BLaER1 (cell line): ENCODE measurements around the gene CCL13.

Source experiments
- H3K27ac ChIP-seq: shearing (Covaris generic); formaldehyde crosslinking; 2 replicates; pipeline ENCODE4 v1.8.1; 2022
- H3K27me3 ChIP-seq: shearing (Covaris generic); formaldehyde crosslinking; 2 replicates; pipeline ENCODE4 v1.8.1; 2022
- H3K36me3 ChIP-seq: shearing (Covaris generic); formaldehyde crosslinking; 2 replicates; pipeline ENCODE4 v1.8.1; 2022
- H3K4me1 ChIP-seq: shearing (Covaris generic); formaldehyde crosslinking; 2 replicates; pipeline ENCODE4 v1.8.1; 2022
- H3K4me2 ChIP-seq: shearing (Covaris generic); formaldehyde crosslinking; 2 replicates; pipeline ENCODE4 v1.8.1; 2022
- H3K4me3 ChIP-seq: shearing (Covaris generic); formaldehyde crosslinking; 2 replicates; pipeline ENCODE4 v1.8.1; 2022
- H3K9ac ChIP-seq: shearing (Covaris generic); formaldehyde crosslinking; 2 replicates; pipeline ENCODE4 v1.8.1; 2022
- H3K9me3 ChIP-seq: shearing (Covaris generic); formaldehyde crosslinking; 2 replicates; pipeline ENCODE4 v1.8.1; 2022
- H4K20me1 ChIP-seq: shearing (Covaris generic); formaldehyde crosslinking; 2 replicates; pipeline ENCODE4 v1.8.1; 2022
- Cebpa-rat ChIP-seq: shearing (Covaris generic); IDR thresholded peaks from 2 replicates; pipeline ENCODE4 v1.8.1; 2022

CCL13 gene

GRCh38 chr17:34379868-34380267 is 23.6 kb downstream of the CCL13 start:
- peaks cover 73% of the 10 kb centered on the region for H3K4me1 ChIP-seq
- H3K9me3 ChIP-seq: no peaks in the 10 kb centered on the region
- H4K20me1 ChIP-seq: no peaks in the 10 kb centered on the region
- peak overlapping the region; percentile 62 for H3K4me2 ChIP-seq
- H3K27ac ChIP-seq: no peak overlapping the region
- TF ChIP-seq Cebpa-rat: no peak
- H3K4me3 ChIP-seq: no peak overlapping the region
- H3K9ac ChIP-seq: no peak overlapping the region
- H3K36me3 ChIP-seq: no peaks in the 10 kb centered on the region
- H3K27me3 ChIP-seq: no peaks in the 10 kb centered on the region

GRCh38 chr17:34382621-34383124 is 26.4 kb downstream of the CCL13 start:
- H3K27ac ChIP-seq: peak overlapping the region; percentile 72
- no peak for TF ChIP-seq Cebpa-rat
- no peaks in the 10 kb centered on the region for H4K20me1 ChIP-seq
- no peaks in the 10 kb centered on the region for H3K36me3 ChIP-seq
- H3K4me3 ChIP-seq: no peak overlapping the region
- H3K27me3 ChIP-seq: no peaks in the 10 kb centered on the region
- peak overlapping the region; percentile 36; the same call in 1 of the 2 replicates for H3K9ac ChIP-seq
- peaks cover 93% of the 10 kb centered on the region for H3K4me1 ChIP-seq
- H3K4me2 ChIP-seq: peak overlapping the region; percentile 64
- H3K9me3 ChIP-seq: no peaks in the 10 kb centered on the region

GRCh38 chr17:34383216-34383615 is 26.9 kb downstream of the CCL13 start:
- no peak overlapping the region; the same call in 1 of the 2 replicates for H3K9ac ChIP-seq
- H3K4me1 ChIP-seq: peaks cover 93% of the 10 kb centered on the region
- peak overlapping the region; percentile 64 for H3K4me2 ChIP-seq
- no peaks in the 10 kb centered on the region for H3K36me3 ChIP-seq
- H3K27ac ChIP-seq: peak overlapping the region; percentile 70
- H4K20me1 ChIP-seq: no peaks in the 10 kb centered on the region
- H3K27me3 ChIP-seq: no peaks in the 10 kb centered on the region
- no peak overlapping the region for H3K4me3 ChIP-seq
- no peak for TF ChIP-seq Cebpa-rat
- no peaks in the 10 kb centered on the region for H3K9me3 ChIP-seq

- no peak overlapping the region for H3K4me2 ChIP-seq
- H3K4me3 ChIP-seq: no peak overlapping the region
- H3K9me3 ChIP-seq: no peaks in the 10 kb centered on the region
- no peaks in the 10 kb centered on the region for H4K20me1 ChIP-seq
- H3K27me3 ChIP-seq: no peaks in the 10 kb centered on the region
- no peak overlapping the region for H3K9ac ChIP-seq
- H3K36me3 ChIP-seq: no peaks in the 10 kb centered on the region
- no peak for TF ChIP-seq Cebpa-rat
- peaks cover 93% of the 10 kb centered on the region for H3K4me1 ChIP-seq
- no peak overlapping the region for H3K27ac ChIP-seq
Measured at GRCh38 chr17:34384271-34384670, 28.0 kb downstream of the CCL13 start.

GRCh38 chr17:34384822-34385605 is 28.7 kb downstream of the CCL13 start:
- no peak overlapping the region for H3K4me3 ChIP-seq
- H4K20me1 ChIP-seq: no peaks in the 10 kb centered on the region
- no peak for TF ChIP-seq Cebpa-rat
- no peaks in the 10 kb centered on the region for H3K36me3 ChIP-seq
- H3K27ac ChIP-seq: no peak overlapping the region
- H3K27me3 ChIP-seq: no peaks in the 10 kb centered on the region
- H3K4me2 ChIP-seq: 0 out of 2 replicates have a peak overlapping the region, but pooled peaks have one; percentile 7
- peaks cover 93% of the 10 kb centered on the region for H3K4me1 ChIP-seq
- H3K9me3 ChIP-seq: no peaks in the 10 kb centered on the region
- H3K9ac ChIP-seq: no peak overlapping the region

- H3K4me1 ChIP-seq: peaks cover 93% of the 10 kb centered on the region
- H3K4me2 ChIP-seq: peak overlapping the region; percentile 83; the same call in 1 of the 2 replicates
- H3K4me3 ChIP-seq: no peak overlapping the region
- H4K20me1 ChIP-seq: no peaks in the 10 kb centered on the region
- no peaks in the 10 kb centered on the region for H3K27me3 ChIP-seq
- H3K9ac ChIP-seq: no peak overlapping the region
- H3K9me3 ChIP-seq: no peaks in the 10 kb centered on the region
- peak overlapping the region; percentile 66; the same call in 1 of the 2 replicates for H3K27ac ChIP-seq
- no peaks in the 10 kb centered on the region for H3K36me3 ChIP-seq
- no peak for TF ChIP-seq Cebpa-rat
Measured at GRCh38 chr17:34386343-34386696, 30.0 kb downstream of the CCL13 start.

- Histone ChIP-seq H3K4me3 (no peak overlapping the region), H3K4me1 (peaks cover 93% of the 10 kb centered on the region), H3K36me3 (no peaks in the 10 kb centered on the region), H3K27ac (peak overlapping the region; percentile 66), H3K9me3 (no peaks in the 10 kb centered on the region), H4K20me1 (no peaks in the 10 kb centered on the region), H3K27me3 (no peaks in the 10 kb centered on the region), H3K9ac (peak overlapping the region; percentile 17; the same call in 1 of the 2 replicates), H3K4me2 (peak overlapping the region; percentile 83)
- no peak for TF ChIP-seq Cebpa-rat
Measured at GRCh38 chr17:34386697-34387550, 30.6 kb downstream of the CCL13 start.

- Histone ChIP-seq H3K27ac (peak overlapping the region; percentile 66), H3K9me3 (no peaks in the 10 kb centered on the region), H3K27me3 (no peaks in the 10 kb centered on the region), H3K4me3 (no peak overlapping the region), H3K9ac (peak overlapping the region; percentile 17; the same call in 1 of the 2 replicates), H3K4me2 (peak overlapping the region; percentile 83), H3K36me3 (no peaks in the 10 kb centered on the region), H3K4me1 (peaks cover 93% of the 10 kb centered on the region), H4K20me1 (no peaks in the 10 kb centered on the region)
- no peak for TF ChIP-seq Cebpa-rat
Measured at GRCh38 chr17:34387566-34387965, 31.3 kb downstream of the CCL13 start.

GRCh38 chr17:34389126-34389750 is 33.0 kb downstream of the CCL13 start:
- Histone ChIP-seq H3K36me3 (no peaks in the 10 kb centered on the region), H3K9me3 (no peaks in the 10 kb centered on the region), H3K4me1 (peaks cover 95% of the 10 kb centered on the region), H3K27me3 (no peaks in the 10 kb centered on the region), H3K27ac (peak overlapping the region; percentile 7; the same call in 1 of the 2 replicates), H4K20me1 (no peaks in the 10 kb centered on the region), H3K9ac (peak overlapping the region; percentile 30), H3K4me2 (peak overlapping the region; percentile 83), H3K4me3 (peak overlapping the region; percentile 20; the same call in 1 of the 2 replicates)
- TF ChIP-seq Cebpa-rat: no peak
